HG03175 (cell line): ENCODE measurements around the gene GPN2.

Experiments used
- ATAC-seq: cut with Tn5 transposase; IDR thresholded peaks from one replicate; pipeline ENCODE4 v1.9.1; 2021; ENCODE audit warnings: mild to moderate bottlenecking, moderate library complexity; ENCODE audit not compliant: unreplicated experiment

Gene GPN2

GRCh38 chr1:26889551-26890466, at the start of gene GPN2:
Gene GPN2, minus strand, starts transcription at chr1:26890283. Its CDS starts 187 bp downstream, at chr1:26890096.
- peak; percentile 91 for ATAC-seq

DNA sequence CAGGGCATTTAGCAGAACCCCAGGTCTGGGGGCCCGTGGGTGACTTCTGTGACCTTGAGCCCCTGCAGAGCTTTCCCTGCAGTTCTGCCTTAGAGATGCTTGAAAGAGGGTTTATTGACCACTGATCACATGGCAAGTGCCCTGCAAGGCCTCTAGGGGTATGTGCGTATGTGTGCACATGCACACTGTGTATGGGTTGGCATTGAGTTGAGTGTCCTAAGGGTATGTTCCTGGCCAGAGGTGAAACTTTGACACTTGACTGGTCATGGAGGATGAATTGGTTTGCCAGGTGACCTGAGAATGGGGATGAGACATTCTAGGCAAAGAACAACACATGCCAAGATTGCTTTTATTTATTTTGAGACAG, 48.6 kb upstream of the GPN2 start:
- ATAC-seq: no peak

DNA sequence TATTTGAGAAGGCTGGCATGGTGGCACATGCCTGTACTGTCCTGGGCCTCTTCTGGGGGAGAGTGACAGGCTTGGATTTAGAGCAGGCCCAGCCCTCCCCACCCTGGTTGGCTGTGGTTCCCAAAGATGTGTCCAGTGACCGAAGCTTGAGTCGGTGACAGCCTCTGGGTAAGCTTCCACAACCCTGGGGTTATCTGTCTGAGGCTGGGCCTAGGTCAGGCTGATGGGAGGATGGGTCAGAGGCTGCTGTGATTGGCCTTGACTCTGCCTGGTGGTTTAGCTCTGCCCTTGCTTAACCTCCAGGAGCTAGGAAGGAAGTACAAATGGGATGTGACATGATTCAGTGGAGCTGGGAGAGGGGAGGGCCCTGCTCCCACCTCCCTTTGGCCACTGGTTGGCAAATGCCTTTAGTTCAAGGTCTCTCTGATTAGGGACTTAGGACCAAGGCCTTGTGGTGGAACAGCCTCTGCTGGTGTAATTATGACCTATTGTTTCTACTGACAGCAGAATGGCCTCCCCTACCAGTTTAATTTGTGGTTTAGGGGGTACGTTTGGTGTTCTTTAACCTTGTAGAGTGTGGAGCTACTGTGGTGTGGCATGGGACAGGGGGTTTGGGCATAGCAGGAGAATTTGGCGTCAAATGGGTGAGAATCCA, 48.0 kb upstream of the GPN2 start:
- ATAC-seq: no peak

- no peak for ATAC-seq
Measured at GRCh38 chr1:26936823-26937222, 46.7 kb upstream of the GPN2 start.

- no peak for ATAC-seq
Measured at GRCh38 chr1:26932531-26932930, 42.4 kb upstream of the GPN2 start.

DNA sequence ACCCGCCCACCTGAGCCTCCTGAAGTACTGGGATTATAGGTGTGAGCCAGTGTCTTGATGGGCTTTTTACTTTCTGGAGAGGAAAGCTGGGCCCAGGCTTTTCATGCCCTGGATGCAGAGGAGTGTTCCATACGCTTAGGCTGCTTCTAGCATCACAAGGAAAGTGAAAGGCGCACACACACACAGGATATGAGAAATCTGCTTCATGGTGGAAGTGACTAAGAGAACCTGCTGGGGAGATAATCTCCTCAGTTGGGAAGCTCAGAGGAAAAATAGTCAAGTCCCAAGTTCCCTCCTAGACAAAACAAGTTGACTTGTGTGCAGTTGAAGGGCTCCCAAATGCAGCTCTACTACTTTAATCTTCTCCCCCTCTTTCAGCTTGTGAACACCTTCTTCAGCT, 33.6 kb upstream of the GPN2 start:
- no peak for ATAC-seq

DNA sequence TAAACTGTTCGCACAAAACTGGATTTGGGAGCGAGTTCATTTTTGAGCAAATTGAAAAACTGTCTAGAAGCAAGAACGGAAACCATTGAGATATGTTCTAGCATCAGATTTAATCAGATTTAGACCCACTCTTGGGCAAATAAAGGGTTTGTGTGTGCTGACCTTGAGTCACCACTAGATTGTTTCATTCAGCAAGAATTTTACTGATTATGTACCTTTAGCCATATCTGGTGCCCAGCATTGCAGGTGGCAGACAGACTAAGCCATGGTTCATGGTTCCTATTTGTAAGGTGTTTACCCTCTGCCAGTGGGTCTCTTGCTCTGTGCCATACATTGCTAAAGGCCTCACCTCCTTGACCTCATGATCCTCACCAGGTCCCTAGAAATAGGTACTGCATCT, 32.8 kb upstream of the GPN2 start:
- ATAC-seq: no peak

- no peak for ATAC-seq
Measured at GRCh38 chr1:26922431-26922729, 32.3 kb upstream of the GPN2 start.

- ATAC-seq: peak; percentile 98
Measured at GRCh38 chr1:26921540-26922430, 31.7 kb upstream of the GPN2 start, which contains the start of gene NUDC. Gene NUDC, plus strand, starts transcription at chr1:26921743. Its CDS starts 106 bp downstream, at chr1:26921849.

- no peak for ATAC-seq
Measured at GRCh38 chr1:26921126-26921539, 31.1 kb upstream of the GPN2 start.

- ATAC-seq: no peak
Measured at GRCh38 chr1:26915204-26915842, 25.2 kb upstream of the GPN2 start.

DNA sequence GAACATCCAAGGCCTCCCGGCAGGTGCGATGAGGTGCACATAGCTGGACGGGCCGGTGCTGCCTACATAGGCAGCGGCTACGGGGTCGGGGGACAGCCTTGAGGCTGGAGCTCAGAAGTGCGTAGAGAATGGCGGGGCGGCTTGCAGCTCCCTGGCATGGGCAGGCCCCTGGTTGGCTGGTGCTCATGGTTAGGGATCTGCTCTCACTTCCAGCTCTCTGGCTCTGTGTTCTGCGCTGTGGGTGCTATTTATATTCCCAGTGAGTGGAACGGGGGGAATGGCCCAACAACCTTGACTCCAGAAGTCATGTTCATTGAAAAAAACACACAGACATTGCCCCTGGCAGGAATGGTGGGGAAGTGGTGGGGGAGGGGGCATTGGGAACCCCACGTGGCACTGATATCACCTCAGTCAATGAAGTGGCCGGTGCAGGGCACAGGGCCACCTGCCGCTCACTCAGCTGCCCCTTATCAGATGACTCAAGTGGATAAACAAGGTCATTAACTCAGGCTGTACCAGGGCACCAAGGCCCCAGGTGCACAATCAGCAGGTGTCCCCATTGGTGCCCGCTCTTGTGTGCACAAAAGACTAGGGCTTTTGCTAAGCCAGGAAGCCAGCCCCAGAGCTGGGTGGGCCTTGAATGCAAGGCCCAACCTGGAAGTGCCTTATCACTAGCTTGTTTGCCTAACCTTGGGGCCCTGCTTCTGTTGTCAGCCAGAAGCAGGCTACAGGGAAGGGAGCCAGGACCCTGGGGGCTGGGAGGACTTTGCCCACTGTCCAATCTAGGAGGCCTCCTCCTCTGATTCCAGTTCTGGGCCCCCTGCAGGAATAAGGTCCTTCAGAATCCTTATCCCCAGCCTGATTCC, 23.9 kb upstream of the GPN2 start, which contains the start of gene NR0B2:
NR0B2 (minus strand) TSS at position 222 of the 866 bp plus-strand sequence; CDS start at position 187, 35 bp downstream.
- no peak for ATAC-seq

DNA sequence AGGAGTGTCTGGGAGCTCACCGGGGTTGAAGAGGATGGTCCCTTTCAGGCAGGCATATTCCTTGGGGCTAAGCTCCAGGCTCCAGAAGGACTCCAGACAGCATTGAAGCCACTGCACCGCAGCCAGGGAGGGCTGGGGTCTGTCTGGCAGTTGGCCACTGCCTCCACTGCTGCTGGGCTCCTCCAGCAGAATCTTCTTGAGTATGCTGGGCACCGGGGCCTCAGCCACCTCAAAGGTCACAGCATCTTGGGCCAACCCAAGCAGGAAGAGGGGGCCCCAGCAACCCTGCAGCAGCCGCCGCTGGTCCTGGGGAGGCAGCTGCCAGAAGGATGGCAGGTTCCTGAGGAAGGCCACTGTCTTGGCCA, 23.3 kb upstream of the GPN2 start:
- no peak for ATAC-seq

DNA sequence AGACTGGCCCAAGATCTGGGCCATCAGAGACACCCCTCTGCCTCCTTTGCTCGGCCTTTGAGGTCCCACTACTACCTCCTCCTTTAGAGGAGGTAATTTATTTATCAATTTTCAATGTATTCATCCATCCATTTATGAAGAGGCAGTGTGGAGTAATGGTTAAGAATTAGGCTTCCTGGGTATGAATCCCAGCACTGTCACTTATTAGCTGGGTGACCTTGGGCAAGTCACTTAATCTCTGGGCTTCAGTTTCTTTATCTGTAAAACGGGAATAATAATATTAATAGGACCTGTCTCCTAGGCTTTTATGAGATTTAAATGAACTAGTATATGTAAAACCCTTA, 22.0 kb upstream of the GPN2 start:
- no peak for ATAC-seq

DNA sequence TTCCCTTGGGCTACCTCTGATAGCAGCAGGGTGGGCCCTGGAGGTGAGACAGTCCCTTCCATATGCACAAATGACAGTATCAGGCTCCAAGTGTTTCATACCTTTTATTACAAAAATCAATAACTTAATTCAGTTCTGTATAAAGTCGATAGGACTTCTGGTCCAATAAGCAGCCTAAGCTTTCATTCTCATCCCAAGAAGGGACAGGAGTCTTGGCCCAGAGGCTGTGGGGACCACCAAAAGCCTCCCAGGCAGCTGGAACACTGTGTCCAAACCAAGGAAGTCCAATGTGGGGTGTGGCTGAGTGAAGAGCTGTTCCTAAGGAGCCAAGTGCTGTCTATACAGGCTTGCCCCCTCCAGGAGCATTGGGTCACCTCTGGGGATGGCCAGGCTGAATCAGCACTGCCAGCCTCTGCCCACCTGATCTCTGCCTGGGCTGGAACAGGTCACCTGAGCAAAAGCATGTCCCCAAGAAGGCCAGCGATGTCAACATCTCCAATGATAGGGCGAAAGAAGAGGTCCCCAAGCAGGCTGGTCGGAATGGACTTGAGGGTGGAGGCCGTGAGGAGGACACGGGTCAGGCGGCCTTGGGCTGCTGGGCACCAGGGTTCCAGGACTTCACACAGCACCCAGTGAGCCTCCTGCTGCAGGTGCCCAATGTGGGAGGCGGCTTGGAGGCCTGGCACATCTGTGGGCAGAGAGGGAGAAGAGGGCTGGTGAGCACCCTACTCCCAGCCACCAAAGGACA, 21.5 kb upstream of the GPN2 start:
- no peak for ATAC-seq

GRCh38 chr1:26910343-26911160, 20.5 kb upstream of the GPN2 start:
- ATAC-seq: no peak

DNA sequence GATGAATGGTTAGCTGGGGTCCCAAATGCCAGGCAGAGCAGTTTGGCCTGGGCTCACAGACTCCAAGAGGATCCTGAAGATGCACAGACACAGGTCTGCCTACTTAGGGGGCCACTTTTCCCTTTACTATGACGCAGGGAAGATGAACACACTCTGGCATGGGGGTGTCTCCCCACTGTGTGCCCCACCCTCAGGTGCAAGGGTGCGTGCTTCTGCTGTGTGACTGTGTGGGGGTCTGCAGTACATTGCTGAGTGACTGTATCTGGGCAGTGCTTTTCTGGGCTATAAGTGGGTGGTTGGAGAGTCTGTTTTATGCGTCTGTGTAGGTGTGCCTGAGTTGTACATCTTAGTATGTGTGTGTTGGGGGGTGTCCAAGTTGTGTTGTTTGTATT, 19.9 kb upstream of the GPN2 start:
- no peak for ATAC-seq
